HUES6 (cell line): ENCODE measurements around the gene ZNF345.

Experiments used
- H3K27ac ChIP-seq: 2 replicates; pipeline ENCODE4 v1.7.0; 2013; ENCODE audit warnings: low read depth, mild to moderate bottlenecking, low read length, inconsistent platforms
- H3K27me3 ChIP-seq: 2 replicates; pipeline ENCODE4 v1.6.1; 2013; ENCODE audit warnings: low read length; ENCODE audit not compliant: control insufficient read depth, insufficient read depth
- H3K36me3 ChIP-seq: 2 replicates; pipeline ENCODE4 v1.6.1; 2013; ENCODE audit warnings: low read length; ENCODE audit not compliant: control insufficient read depth, insufficient read depth
- H3K4me1 ChIP-seq: 2 replicates; pipeline ENCODE4 v1.6.1; 2013; ENCODE audit warnings: low read length; ENCODE audit not compliant: control insufficient read depth, insufficient read depth
- H3K4me3 ChIP-seq: 2 replicates; pipeline ENCODE4 v1.5.1; 2013; ENCODE audit warnings: low read depth, low read length
- H3K9ac ChIP-seq: one replicate; pipeline ENCODE4 v1.6.1; 2013; ENCODE audit warnings: mild to moderate bottlenecking, low read length
- H3K9me3 ChIP-seq: 2 replicates; pipeline ENCODE4 v1.6.1; 2013; ENCODE audit warnings: low read depth, low read length; ENCODE audit not compliant: control insufficient read depth, insufficient read depth

The ZNF345 gene

DNA sequence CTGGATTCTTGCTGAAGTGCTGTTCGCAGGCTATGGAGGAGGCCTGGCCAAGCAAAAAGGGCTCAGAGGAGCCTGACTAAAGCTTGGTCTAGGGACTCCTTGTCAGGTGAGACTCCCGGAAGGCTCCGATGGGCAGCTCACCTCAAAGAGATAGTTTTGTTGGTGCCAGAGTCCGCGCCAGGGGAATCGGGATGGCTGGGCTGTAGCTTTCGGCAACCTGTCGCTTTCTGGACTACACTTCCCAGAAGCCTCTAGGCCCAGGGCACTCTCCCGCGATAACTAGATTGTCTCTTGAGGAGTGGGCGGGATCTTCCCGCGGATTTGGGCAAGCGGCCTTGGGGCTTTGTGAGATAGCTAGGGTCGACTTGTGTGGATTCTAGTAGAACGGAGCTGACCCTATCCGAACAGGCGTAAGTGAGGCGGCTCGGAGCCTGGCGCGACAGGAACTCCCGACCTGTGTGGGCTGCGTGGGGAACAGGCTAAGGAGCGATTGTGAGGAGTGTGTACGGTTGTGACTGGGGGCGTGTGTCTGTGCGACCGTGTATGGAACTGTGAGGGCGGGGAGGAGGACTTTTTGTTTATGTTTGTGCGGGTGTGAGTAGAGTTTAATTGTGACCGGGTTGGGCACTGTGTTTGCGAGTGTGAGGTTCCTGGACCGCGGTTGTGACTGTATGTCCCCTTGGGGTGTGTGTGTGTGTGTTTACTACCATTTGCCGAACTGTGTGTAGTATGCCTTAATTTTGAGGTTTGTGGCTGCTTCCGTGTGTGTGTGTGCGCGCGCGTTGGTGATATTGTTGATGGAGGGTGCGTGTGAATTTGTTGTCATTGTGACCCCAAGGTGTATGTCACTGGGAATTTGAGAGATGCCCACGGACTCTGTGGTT, at the start of gene ZNF345:
Gene ZNF345 (plus strand): TSS at position 318 of the 884 bp plus-strand sequence. CDS start 25,955 bp downstream, outside the sequence.
- Histone ChIP-seq H3K27me3 (no peaks in the 10 kb centered on the region), H3K4me1 (no peaks in the 10 kb centered on the region; the same call in 1 of the 2 replicates), H3K27ac (peak within 1 kb of the TSS; percentile 32; the same call in 1 of the 2 replicates), H3K9me3 (peaks cover 9% of the 10 kb centered on the region; the same call in 1 of the 2 replicates), H3K36me3 (peaks cover 16% of the 10 kb centered on the region), H3K9ac (peak within 1 kb of the TSS; percentile 78), H3K4me3 (peak within 1 kb of the TSS; percentile 84)

DNA sequence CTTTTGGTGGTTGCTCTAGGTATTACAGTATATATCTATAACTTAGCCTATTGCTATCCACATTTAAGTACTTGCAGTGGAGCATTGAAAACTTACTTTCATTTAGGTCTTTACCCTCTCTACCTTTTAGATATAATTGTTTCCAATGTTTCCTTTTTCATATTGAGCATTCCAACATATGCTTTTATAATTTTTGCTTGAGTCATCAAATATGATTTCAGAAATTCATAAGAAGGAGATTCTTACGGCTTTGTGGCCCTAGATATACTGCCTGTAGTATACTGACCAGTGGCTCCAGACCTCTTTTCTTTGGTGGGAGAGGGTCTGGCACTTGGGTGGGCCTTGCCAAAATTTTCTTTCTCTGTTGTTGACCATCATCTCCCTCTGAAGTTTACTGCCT, 45.3 kb upstream of the ZNF345 start:
- Histone ChIP-seq H3K36me3 (peaks cover 2% of the 10 kb centered on the region; the same call in 1 of the 2 replicates), H3K4me3 (no peak overlapping the region), H3K9me3 (peaks cover 59% of the 10 kb centered on the region), H3K27ac (no peak overlapping the region), H3K27me3 (no peaks in the 10 kb centered on the region), H3K9ac (no peak overlapping the region), H3K4me1 (no peaks in the 10 kb centered on the region)

DNA sequence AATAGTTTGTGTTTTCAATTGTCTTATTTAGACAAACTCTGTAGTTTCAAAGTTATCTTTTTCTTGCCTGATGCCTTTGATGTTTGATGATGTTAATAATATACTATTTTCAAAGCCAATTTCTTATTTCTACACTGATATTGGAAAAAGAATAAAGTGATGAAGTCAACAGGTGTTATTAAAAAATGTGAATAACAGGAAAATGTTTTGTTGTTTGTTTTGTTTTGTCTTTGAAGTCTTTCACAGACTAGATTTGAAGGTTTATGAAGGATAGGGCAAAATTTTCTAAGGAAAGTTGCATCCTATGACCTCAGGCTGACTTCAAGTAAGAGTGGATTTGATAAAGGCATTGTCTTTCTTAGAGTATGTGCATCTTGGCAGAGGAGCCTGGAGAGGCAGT, 43.6 kb upstream of the ZNF345 start:
- Histone ChIP-seq H3K27ac (no peak overlapping the region), H3K27me3 (no peaks in the 10 kb centered on the region), H3K4me3 (no peak overlapping the region), H3K9ac (no peak overlapping the region), H3K9me3 (peaks cover 70% of the 10 kb centered on the region), H3K36me3 (peaks cover 2% of the 10 kb centered on the region; the same call in 1 of the 2 replicates), H3K4me1 (no peaks in the 10 kb centered on the region)

DNA sequence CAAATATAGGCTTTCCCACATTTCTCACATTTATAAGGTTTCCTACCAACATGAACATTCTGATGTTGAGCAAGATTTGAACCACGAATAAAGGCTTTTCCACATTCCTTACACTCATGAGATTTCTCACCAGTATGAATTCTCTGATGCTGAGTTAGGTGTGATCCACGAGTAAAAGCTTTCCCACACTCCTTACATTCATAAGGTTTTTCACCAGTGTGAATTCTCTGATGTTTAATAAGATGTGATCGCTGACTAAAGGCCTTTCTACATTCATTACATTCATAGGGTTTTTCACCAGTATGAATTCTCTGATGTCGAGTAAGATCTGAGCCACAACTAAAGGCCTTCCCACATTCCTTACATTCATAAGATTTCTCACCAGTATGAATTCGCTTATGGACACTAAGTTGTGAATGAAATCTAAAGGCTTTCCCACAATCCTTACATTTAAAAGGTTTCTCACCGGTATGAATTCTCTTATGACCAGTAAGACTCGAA, 31.5 kb upstream of the ZNF345 start:
- Histone ChIP-seq H3K4me1 (no peaks in the 10 kb centered on the region), H3K9me3 (peaks cover 82% of the 10 kb centered on the region), H3K9ac (no peak overlapping the region), H3K4me3 (no peak overlapping the region), H3K27ac (no peak overlapping the region), H3K27me3 (no peaks in the 10 kb centered on the region), H3K36me3 (peaks cover 59% of the 10 kb centered on the region)

DNA sequence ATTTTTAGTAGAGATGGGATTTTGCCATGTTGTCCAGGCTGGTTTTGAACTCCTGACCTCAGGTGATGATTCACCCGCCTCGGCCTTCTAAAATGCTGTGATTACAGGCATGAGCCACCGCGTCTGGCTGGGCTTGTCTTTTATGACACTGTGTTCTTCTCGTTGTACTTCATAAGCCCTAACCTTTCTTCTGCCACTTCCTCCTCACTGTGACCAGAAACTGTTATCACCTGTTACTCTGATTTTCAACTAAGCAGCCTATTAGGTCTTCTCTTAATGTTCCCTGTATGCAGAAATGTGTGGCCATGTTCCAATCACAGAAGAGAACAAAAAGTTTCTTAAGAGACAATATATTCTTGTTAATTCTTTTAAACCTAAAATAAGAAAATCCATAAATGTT, 28.9 kb upstream of the ZNF345 start:
- Histone ChIP-seq H3K36me3 (peaks cover 57% of the 10 kb centered on the region), H3K27me3 (no peaks in the 10 kb centered on the region), H3K4me1 (no peaks in the 10 kb centered on the region), H3K9me3 (peaks cover 78% of the 10 kb centered on the region), H3K9ac (no peak overlapping the region), H3K4me3 (no peak overlapping the region), H3K27ac (no peak overlapping the region)

DNA sequence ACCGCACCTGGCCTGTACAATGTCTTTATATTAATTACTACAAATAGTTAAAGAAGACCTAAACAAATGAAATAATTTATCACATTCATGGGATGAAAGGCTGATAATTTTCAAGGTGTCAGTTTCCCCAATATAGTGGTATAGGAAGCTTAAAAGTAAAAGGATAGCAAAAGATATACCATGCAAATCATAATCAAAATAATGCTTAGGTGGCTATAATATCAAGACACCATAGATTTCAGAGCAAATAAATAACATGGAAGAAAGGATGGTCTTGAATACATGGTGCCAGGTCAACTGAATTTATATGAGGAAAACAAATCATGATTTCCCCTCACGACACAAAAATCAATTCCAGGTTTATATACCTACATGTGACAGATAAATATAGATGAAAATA, 17.2 kb upstream of the ZNF345 start:
- Histone ChIP-seq H3K4me1 (no peaks in the 10 kb centered on the region), H3K36me3 (peaks cover 18% of the 10 kb centered on the region), H3K27me3 (no peaks in the 10 kb centered on the region), H3K27ac (no peak overlapping the region), H3K4me3 (no peak overlapping the region), H3K9me3 (peaks cover 60% of the 10 kb centered on the region), H3K9ac (no peak overlapping the region)

DNA sequence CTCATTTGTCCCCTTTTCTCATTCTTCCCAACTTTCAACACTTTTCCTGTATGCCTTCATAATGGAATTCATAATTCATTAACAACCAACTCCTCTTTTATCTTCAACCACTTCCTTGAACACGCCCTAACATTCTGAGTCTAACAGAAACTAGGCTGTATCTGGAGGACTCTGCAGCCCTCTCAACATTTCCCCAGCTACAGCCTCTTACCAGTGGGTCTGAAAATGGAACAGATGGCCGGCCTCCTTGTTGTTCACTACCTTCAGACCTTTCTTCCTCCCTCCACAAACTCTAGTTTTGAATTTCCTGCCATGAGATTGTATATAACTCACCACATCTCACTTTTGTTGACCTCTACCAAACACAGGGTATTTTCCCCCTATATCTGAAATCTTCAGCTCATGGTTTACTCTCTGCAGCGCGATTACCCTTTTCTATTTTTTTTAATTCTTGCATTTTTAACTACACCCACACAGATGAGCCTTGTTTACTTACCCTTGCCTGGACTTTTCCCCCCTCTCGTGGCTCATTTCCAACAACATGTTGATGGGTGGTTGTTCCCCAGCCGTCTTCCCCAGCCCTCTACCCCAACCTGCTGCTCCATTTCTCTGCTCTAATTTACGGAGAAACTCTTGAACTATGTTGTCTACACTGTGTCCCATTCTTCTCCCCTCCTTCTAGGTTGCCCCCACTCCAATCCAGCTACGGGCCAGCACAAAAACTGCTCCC, 13.3 kb upstream of the ZNF345 start:
- Histone ChIP-seq H3K9me3 (peaks cover 28% of the 10 kb centered on the region), H3K9ac (peak overlapping the region; percentile 89), H3K4me3 (peak overlapping the region; percentile 76), H3K27ac (no peak overlapping the region), H3K27me3 (no peaks in the 10 kb centered on the region), H3K36me3 (peaks cover 8% of the 10 kb centered on the region), H3K4me1 (no peaks in the 10 kb centered on the region)

DNA sequence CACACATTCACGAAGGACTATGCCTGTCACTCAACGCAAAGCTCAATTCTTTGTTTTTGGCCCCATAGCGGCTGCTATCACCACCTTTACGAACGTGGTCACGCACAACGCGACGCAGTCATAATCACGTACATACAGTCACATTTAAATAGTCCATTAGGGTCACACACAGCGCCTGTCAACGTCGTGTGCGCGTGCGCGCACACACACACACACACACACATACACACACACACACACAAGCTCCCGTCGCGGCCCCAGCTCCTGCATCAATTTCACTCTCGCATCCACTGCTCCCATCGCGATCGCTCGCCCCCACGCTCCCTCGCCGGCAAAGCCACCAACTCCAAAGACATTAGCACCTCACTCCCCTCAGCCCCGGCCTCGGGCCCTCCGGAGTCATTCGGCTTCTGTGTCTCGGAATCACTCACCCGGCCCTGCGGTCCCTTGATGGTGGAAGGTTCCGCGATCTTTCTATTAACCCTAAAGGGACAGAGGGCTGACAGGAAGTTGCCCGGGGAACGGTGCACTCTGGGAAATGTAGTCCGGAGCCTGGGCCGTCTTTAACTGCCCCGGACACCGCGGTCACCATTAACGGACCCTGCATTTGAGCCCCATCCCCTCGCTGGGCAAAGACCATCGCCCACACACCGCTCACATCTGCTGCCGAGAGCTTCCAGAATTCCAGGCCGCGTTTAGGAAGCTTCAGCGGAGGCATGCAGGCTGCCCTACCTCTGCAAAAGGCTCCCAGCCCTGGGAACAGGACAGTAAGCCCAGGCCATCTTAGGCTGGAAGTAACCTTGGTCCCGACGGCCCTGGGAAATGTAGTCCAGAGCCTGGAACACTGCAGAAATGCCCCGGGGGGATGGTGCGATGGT, 12.5 kb upstream of the ZNF345 start, which contains the start of gene ZNF790:
Gene ZNF790 (minus strand): TSS at position 482 of the 878 bp plus-strand sequence. CDS start 12,768 bp downstream, outside the sequence.
- peak within 1 kb of the TSS; percentile 45 for H3K27ac ChIP-seq
- peaks cover 10% of the 10 kb centered on the region for H3K36me3 ChIP-seq
- no peaks in the 10 kb centered on the region for H3K27me3 ChIP-seq
- H3K4me1 ChIP-seq, result no peaks in the 10 kb centered on the region
- peak within 1 kb of the TSS; percentile 89 for H3K9ac ChIP-seq
- peak within 1 kb of the TSS; percentile 76 for H3K4me3 ChIP-seq
- peaks cover 24% of the 10 kb centered on the region; the same call in 1 of the 2 replicates for H3K9me3 ChIP-seq

DNA sequence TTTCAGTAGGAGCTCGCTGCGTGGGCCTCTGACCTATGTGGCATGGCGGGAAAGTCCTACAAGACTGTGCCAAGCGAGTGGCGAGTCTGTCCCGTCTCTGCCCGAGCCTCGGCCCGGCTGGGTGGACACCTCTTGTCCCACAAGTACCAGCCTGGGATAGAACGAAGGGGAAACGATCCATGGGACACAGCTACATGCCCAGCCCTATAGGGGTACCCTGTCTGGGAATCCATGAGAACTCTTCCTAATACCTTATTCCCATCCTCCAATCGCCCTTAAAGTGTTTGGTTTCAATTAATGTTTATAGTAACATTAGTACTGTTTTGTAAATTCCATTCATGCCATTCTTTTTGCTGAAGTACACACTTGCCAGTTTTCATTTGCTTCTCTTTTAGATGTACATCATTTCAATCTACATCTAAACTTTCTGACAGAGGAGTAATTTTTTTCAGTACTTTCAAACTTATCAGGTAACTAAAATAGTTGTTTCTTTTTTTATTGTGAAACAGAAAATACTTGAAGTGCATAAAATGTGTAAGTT, 11.8 kb upstream of the ZNF345 start:
- peaks cover 20% of the 10 kb centered on the region; the same call in 1 of the 2 replicates for H3K9me3 ChIP-seq
- H3K27me3 ChIP-seq, result no peaks in the 10 kb centered on the region
- H3K9ac ChIP-seq, result peak overlapping the region; percentile 89
- H3K27ac ChIP-seq, result peak overlapping the region; percentile 45; the same call in 1 of the 2 replicates
- H3K4me1 ChIP-seq, result no peaks in the 10 kb centered on the region
- H3K36me3 ChIP-seq, result peaks cover 7% of the 10 kb centered on the region
- H3K4me3 ChIP-seq, result peak overlapping the region; percentile 76

DNA sequence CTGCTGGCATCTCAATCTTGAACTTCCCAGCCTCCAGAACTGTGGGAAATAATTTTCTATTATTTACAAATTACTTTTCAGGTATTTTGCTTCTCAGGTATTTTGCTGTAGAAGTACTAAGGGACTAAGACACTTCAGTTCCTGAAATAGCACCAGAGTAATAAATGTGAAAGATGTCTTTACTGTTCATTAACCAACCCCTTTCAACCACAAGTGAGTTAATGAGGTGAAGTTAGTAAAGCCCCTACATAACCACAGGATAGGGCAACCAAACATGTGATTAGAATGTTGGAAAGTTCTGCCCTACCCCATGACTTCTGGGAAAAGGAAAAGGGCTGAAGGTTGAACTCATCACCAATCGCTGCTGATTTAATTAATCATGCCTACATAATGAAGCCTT, 2.7 kb upstream of the ZNF345 start:
- no peak overlapping the region for H3K9ac ChIP-seq
- H3K4me3 ChIP-seq, result no peak overlapping the region
- H3K27me3 ChIP-seq, result no peaks in the 10 kb centered on the region
- H3K4me1 ChIP-seq, result no peaks in the 10 kb centered on the region; the same call in 1 of the 2 replicates
- peaks cover 8% of the 10 kb centered on the region for H3K36me3 ChIP-seq
- peaks cover 5% of the 10 kb centered on the region; the same call in 1 of the 2 replicates for H3K9me3 ChIP-seq
- no peak overlapping the region for H3K27ac ChIP-seq
